Liver (tissue), 9 donors: ENCODE data around the gene DEFB114. TPM values are rescaled to one million over a fixed set of nuclear protein-coding genes. Genes with fewer than 3 reads are reported as not detected.

Experiments used
- DNase-seq: peaks from one replicate; pipeline ENCODE4 v3.0.0-alpha.2; 2017; ENCODE audit warnings: low spot score
- H3K27ac ChIP-seq, 2 donors: one replicate each; pipeline ENCODE4 v1.7.0; 2013; ENCODE audit warnings: inconsistent platforms in 2 of 2, low read length in 2 of 2, control low read depth in 1 of 2, low read depth in 1 of 2, mild to moderate bottlenecking in 1 of 2
- H3K27me3 ChIP-seq, 4 donors: one replicate each; pipeline versions ENCODE4 v1.6.1 to v1.7.0; 2013; ENCODE audit warnings: low read length in 3 of 4, inconsistent platforms in 1 of 4, mild to moderate bottlenecking in 1 of 4, moderate library complexity in 1 of 4; ENCODE audit not compliant: control insufficient read depth in 4 of 4, insufficient read depth in 4 of 4
- H3K36me3 ChIP-seq, 4 donors: one replicate each; pipeline versions ENCODE4 v1.6.1 to v1.7.0; 2013; ENCODE audit warnings: low read length in 3 of 4, mild to moderate bottlenecking in 3 of 4, low read depth in 1 of 4, moderate library complexity in 1 of 4; ENCODE audit not compliant: control insufficient read depth in 4 of 4, insufficient read depth in 3 of 4
- H3K4me1 ChIP-seq, 4 donors: one replicate each; pipeline versions ENCODE4 v1.6.1 to v1.7.0; 2013; ENCODE audit warnings: low read length in 3 of 4, mild to moderate bottlenecking in 3 of 4, moderate library complexity in 1 of 4; ENCODE audit not compliant: control insufficient read depth in 4 of 4, insufficient read depth in 4 of 4
- H3K4me3 ChIP-seq, 3 donors: one replicate each; pipeline versions ENCODE4 v1.6.1 to v1.7.0; 2013; ENCODE audit warnings: low read length in 3 of 3, control low read depth in 1 of 3, low read depth in 1 of 3, mild to moderate bottlenecking in 1 of 3
- H3K9ac ChIP-seq, 2 donors: one replicate each; pipeline ENCODE4 v1.7.0; 2013; ENCODE audit warnings: low read length in 2 of 2, mild to moderate bottlenecking in 2 of 2, moderate library complexity in 2 of 2, control low read depth in 1 of 2, low read depth in 1 of 2
- H3K9me3 ChIP-seq, 4 donors: one replicate each; pipeline versions ENCODE4 v1.6.1 to v1.7.0; 2013; ENCODE audit warnings: low read length in 3 of 4; ENCODE audit not compliant: control insufficient read depth in 4 of 4
- ATF3 ChIP-seq: IDR thresholded peaks from 2 replicates; pipeline ENCODE4 v1.6.1; 2016; ENCODE audit warnings: antibody characterized with exemption
- EGR1 ChIP-seq, 2 donors: IDR thresholded peaks; 2 replicates each; pipeline ENCODE4 v1.6.1; 2016 to 2018; ENCODE audit warnings: antibody characterized with exemption in 2 of 2, low read depth in 2 of 2
- FOXA1 ChIP-seq: IDR thresholded peaks from 2 replicates; pipeline ENCODE4 v1.6.1; 2016; ENCODE audit warnings: antibody characterized with exemption
- FOXA2 ChIP-seq: IDR thresholded peaks from 2 replicates; pipeline ENCODE4 v1.6.1; 2016; ENCODE audit warnings: antibody characterized with exemption
- GABPA ChIP-seq, 2 donors: IDR thresholded peaks in 1 of 2; conservative IDR thresholded peaks in 1 of 2; 2 replicates each; pipeline ENCODE4 v1.6.1; 2016; ENCODE audit warnings: antibody characterized with exemption in 2 of 2, mild to moderate bottlenecking in 1 of 2, moderate library complexity in 1 of 2
- HNF4A ChIP-seq, 2 donors: conservative IDR thresholded peaks; 2 replicates each; pipeline ENCODE4 v1.6.1; 2016; ENCODE audit warnings: antibody characterized with exemption in 2 of 2, mild to moderate bottlenecking in 2 of 2
- JUND ChIP-seq, 2 donors: IDR thresholded peaks; 2 replicates each; pipeline ENCODE4 v1.6.1; 2016; ENCODE audit warnings: antibody characterized with exemption in 2 of 2
- RAD21 ChIP-seq, 2 donors: IDR thresholded peaks; 2 replicates each; pipeline ENCODE4 v1.6.1; 2016; ENCODE audit warnings: antibody characterized with exemption in 2 of 2, mild to moderate bottlenecking in 2 of 2
- RXRA ChIP-seq, 2 donors: IDR thresholded peaks; 2 replicates each; pipeline ENCODE4 v1.6.1; 2017 to 2018; ENCODE audit warnings: antibody characterized with exemption in 2 of 2, mild to moderate bottlenecking in 1 of 2
- TAF1 ChIP-seq: conservative IDR thresholded peaks from 2 replicates; pipeline ENCODE4 v1.6.1; 2016; ENCODE audit warnings: antibody characterized with exemption, mild to moderate bottlenecking
- WGBS: extraction: QIAGEN DNeasy Blood & Tissue Kit; methylation state at CpG from one replicate; pipeline ENCODE4 v1.1.7; 2013; 5-methylcytosine and 5-hydroxymethylcytosine counted together
- polyA plus RNA-seq, 2 donors: library from polyadenylated mRNA; stranded (reverse) in 1 of 2; unstranded in 1 of 2; fragments of 200-250 nt in 1 of 2; fragments of >200 nt in 1 of 2; fragmentation: Nextera tagmentation in 1 of 2; extraction: Ambion mirVana in 1 of 2; gene quantifications; one replicate each; pipeline versions ENCODE4 v1.2.1 to v1.2.3, GENCODE V29; 2013 to 2015
- total RNA-seq, 2 donors: library from RNA; depleted of rRNA; stranded (reverse); fragments of >200 nt; gene quantifications; one replicate each; pipeline ENCODE4 v1.2.3, GENCODE V29; 2014
- TF ChIP-seq, protein P1 (sequence below): fragments of 150-350 bp; IDR thresholded peaks from 2 replicates; pipeline ENCODE4 v1.5.1; 2017; ENCODE audit warnings: improper control_type of control experiment, low read depth, low read length; ENCODE audit not compliant: missing input control
- TF ChIP-seq, protein P2 (sequence below): IDR thresholded peaks from 2 replicates; pipeline ENCODE4 v1.6.1; 2016; ENCODE audit warnings: antibody characterized with exemption, mild to moderate bottlenecking
- donor health status: healthy.
- donor health status: healthy.
- donor health status: healthy.
- donor health status: healthy.
- donor health status: healthy.

Gene DEFB114
- total and polyA plus RNA-seq, 4 donors, result not detected

DNA sequence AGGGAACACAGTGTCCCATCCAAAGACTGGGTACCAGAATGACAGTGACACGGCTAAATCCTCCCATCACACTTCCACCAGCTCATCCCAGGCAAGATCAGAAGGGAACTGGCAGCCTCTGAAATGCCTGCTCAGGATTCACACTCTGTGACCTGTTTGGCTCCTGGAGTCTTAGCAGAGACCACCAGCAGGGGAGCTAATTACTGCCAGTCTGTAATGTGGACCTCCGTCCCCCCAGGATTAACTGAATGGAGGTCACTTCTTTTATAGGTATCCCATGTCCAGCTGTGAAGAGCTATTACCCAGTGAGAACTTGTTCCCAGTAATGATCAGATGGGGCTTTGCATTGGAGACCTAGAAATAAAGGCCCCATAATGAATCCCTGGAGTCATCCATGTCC lies 45.2 kb downstream of the DEFB114 start:
- TF ChIP-seq GABPA (IDR thresholded peaks at IDR 0.05 in 1 of 2, conservative IDR thresholded peaks at IDR 0.05 in 1 of 2), result no peak
- Histone ChIP-seq H3K9ac (no peak overlapping the region), H3K27me3 (no peaks in the 10 kb centered on the region), H3K4me1 (no peaks in the 10 kb centered on the region), H3K27ac (no peak overlapping the region), H3K36me3 (no peaks in the 10 kb centered on the region), H3K4me3 (no peak overlapping the region), H3K9me3 (no peaks in the 10 kb centered on the region)
- 78% methylated on average over 2 of the region's 2 CpGs for WGBS
- no peak for DNase-seq

DNA sequence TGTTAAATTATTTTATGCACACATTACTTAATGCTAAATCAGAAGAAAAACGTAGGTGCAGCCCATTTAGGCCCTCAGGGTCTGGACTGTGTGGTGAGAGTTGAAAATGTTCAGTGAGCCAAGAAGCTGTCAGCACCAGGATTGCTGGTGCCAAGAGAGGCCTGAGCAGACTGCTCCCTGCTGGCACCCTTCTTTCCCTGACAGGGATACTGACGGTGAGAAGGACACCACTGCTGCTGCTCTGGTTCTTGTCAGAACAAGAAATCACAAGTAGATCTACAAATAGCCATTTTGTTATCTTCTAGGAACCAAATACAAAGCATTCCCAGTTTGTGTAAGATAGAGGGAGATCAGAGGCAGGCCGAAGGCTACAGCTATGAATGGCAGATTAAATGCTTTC lies 48.9 kb downstream of the DEFB114 start:
- no peak for TF ChIP-seq JUND (IDR thresholded peaks at IDR 0.05)
- WGBS, result 53% methylated on average over 3 of the region's 3 CpGs
- no peaks in the 10 kb centered on the region for H3K9me3 ChIP-seq
- H3K4me3 ChIP-seq, result no peak overlapping the region
- H3K27ac ChIP-seq, result no peak overlapping the region
- H3K27me3 ChIP-seq, result no peaks in the 10 kb centered on the region
- H3K36me3 ChIP-seq, result no peaks in the 10 kb centered on the region
- no peak for DNase-seq
- H3K4me1 ChIP-seq, result no peaks in the 10 kb centered on the region
- no peak overlapping the region for H3K9ac ChIP-seq

- TF ChIP-seq TAF1, result no peak
- TF ChIP-seq RAD21 (IDR thresholded peaks at IDR 0.05), result no peak
- no peak for TF ChIP-seq FOXA2
- no peak for TF ChIP-seq HNF4A (conservative IDR thresholded peaks at IDR 0.05)
- no peak for TF ChIP-seq FOXA1
- TF ChIP-seq ATF3, result no peak
- TF ChIP-seq EGR1 (IDR thresholded peaks at IDR 0.05; ENCODE audit: low read depth in 2 of 2), result no peak
- TF ChIP-seq RXRA (IDR thresholded peaks at IDR 0.05), result no peak
- TF ChIP-seq, protein P1, sequence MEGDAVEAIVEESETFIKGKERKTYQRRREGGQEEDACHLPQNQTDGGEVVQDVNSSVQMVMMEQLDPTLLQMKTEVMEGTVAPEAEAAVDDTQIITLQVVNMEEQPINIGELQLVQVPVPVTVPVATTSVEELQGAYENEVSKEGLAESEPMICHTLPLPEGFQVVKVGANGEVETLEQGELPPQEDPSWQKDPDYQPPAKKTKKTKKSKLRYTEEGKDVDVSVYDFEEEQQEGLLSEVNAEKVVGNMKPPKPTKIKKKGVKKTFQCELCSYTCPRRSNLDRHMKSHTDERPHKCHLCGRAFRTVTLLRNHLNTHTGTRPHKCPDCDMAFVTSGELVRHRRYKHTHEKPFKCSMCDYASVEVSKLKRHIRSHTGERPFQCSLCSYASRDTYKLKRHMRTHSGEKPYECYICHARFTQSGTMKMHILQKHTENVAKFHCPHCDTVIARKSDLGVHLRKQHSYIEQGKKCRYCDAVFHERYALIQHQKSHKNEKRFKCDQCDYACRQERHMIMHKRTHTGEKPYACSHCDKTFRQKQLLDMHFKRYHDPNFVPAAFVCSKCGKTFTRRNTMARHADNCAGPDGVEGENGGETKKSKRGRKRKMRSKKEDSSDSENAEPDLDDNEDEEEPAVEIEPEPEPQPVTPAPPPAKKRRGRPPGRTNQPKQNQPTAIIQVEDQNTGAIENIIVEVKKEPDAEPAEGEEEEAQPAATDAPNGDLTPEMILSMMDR, result no peak
- TF ChIP-seq GABPA (IDR thresholded peaks at IDR 0.05 in 1 of 2, conservative IDR thresholded peaks at IDR 0.05 in 1 of 2), result no peak
- TF ChIP-seq, protein P2, sequence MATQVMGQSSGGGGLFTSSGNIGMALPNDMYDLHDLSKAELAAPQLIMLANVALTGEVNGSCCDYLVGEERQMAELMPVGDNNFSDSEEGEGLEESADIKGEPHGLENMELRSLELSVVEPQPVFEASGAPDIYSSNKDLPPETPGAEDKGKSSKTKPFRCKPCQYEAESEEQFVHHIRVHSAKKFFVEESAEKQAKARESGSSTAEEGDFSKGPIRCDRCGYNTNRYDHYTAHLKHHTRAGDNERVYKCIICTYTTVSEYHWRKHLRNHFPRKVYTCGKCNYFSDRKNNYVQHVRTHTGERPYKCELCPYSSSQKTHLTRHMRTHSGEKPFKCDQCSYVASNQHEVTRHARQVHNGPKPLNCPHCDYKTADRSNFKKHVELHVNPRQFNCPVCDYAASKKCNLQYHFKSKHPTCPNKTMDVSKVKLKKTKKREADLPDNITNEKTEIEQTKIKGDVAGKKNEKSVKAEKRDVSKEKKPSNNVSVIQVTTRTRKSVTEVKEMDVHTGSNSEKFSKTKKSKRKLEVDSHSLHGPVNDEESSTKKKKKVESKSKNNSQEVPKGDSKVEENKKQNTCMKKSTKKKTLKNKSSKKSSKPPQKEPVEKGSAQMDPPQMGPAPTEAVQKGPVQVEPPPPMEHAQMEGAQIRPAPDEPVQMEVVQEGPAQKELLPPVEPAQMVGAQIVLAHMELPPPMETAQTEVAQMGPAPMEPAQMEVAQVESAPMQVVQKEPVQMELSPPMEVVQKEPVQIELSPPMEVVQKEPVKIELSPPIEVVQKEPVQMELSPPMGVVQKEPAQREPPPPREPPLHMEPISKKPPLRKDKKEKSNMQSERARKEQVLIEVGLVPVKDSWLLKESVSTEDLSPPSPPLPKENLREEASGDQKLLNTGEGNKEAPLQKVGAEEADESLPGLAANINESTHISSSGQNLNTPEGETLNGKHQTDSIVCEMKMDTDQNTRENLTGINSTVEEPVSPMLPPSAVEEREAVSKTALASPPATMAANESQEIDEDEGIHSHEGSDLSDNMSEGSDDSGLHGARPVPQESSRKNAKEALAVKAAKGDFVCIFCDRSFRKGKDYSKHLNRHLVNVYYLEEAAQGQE, result no peak
Measured at GRCh38 chr6:49913636-49914375, 50.2 kb downstream of the DEFB114 start.

More at GRCh38 chr6:49913636-49914375, 50.2 kb downstream of the DEFB114 start:
- Histone ChIP-seq H3K36me3 (no peaks in the 10 kb centered on the region), H3K9ac (no peak overlapping the region), H3K4me1 (no peaks in the 10 kb centered on the region), H3K27me3 (no peaks in the 10 kb centered on the region), H3K4me3 (no peak overlapping the region), H3K27ac (no peak overlapping the region), H3K9me3 (no peaks in the 10 kb centered on the region)
- 75% methylated on average over 6 of the region's 6 CpGs for WGBS
- no peak for DNase-seq
